HG02852 (cell line): ENCODE results near the gene ARL8B.

ENCODE experiments used
- ATAC-seq: cut with Tn5 transposase; IDR thresholded peaks from one replicate; pipeline ENCODE4 v1.9.1; 2021; ENCODE audit warnings: mild to moderate bottlenecking, moderate library complexity; ENCODE audit not compliant: unreplicated experiment

ARL8B gene

GRCh38 chr3:5185093-5185673 is 63.1 kb downstream of the ARL8B start:
- no peak for ATAC-seq

- no peak for ATAC-seq
Observed at GRCh38 chr3:5186089-5186857, 64.2 kb downstream of the ARL8B start.

GRCh38 chr3:5186858-5187155 is 64.7 kb downstream of the ARL8B start:
- ATAC-seq: no peak

- peak; percentile 82 for ATAC-seq
Observed at GRCh38 chr3:5187156-5187919, 65.2 kb downstream of the ARL8B start, which contains the start of gene EDEM1. EDEM1 (plus strand) TSS chr3:5187707; CDS start chr3:5187806, 99 bp downstream.

GRCh38 chr3:5187920-5188418 is 65.9 kb downstream of the ARL8B start:
- ATAC-seq: peak; percentile 20

- no peak for ATAC-seq
Observed at GRCh38 chr3:5188419-5189221, 66.5 kb downstream of the ARL8B start.

GRCh38 chr3:5190147-5190791 is 68.2 kb downstream of the ARL8B start:
- ATAC-seq: no peak

GRCh38 chr3:5191555-5192304 is 69.6 kb downstream of the ARL8B start:
- ATAC-seq: no peak

GRCh38 chr3:5192571-5193365 is 70.7 kb downstream of the ARL8B start:
- ATAC-seq: no peak

- no peak for ATAC-seq
Observed at GRCh38 chr3:5194341-5194740, 72.2 kb downstream of the ARL8B start.

GRCh38 chr3:5194801-5195509 is 72.9 kb downstream of the ARL8B start:
- ATAC-seq: peak; percentile 38

GRCh38 chr3:5195605-5196004 is 73.5 kb downstream of the ARL8B start:
- no peak for ATAC-seq

GRCh38 chr3:5197022-5197421 is 74.9 kb downstream of the ARL8B start:
- no peak for ATAC-seq

GRCh38 chr3:5197470-5198312 is 75.6 kb downstream of the ARL8B start:
- peak; percentile 74 for ATAC-seq

- ATAC-seq: no peak
Observed at GRCh38 chr3:5198313-5198677, 76.2 kb downstream of the ARL8B start.

- peak; percentile 40 for ATAC-seq
Observed at GRCh38 chr3:5198986-5199731, 77.1 kb downstream of the ARL8B start.

- ATAC-seq: no peak
Observed at GRCh38 chr3:5201536-5201935, 79.4 kb downstream of the ARL8B start.
